ENCODE results near the gene TTC28.
"Not testable (repeated sequence)": the region's sequence is repeated elsewhere in the genome, so short reads cannot be mapped to it uniquely, and the experiment has no call there.

TTC28 gene

GRCh38 chr22:28604966-28605761 is 74.5 kb downstream of the TTC28 start:
- FAIRE-seq: no peak
- no peak for DNase-seq (ENCODE audit: low spot score)

GRCh38 chr22:28601915-28602314 is 77.7 kb downstream of the TTC28 start:
- peak; percentile 93 for FAIRE-seq

GRCh38 chr22:28600546-28601143 is 79.0 kb downstream of the TTC28 start:
- peak; percentile 57 for DNase-seq (ENCODE audit: low spot score)
- FAIRE-seq: no peak

More at GRCh38 chr22:28601915-28602314, 77.7 kb downstream of the TTC28 start:
- DNase-seq (ENCODE audit: low spot score): no peak

GRCh38 chr22:28599693-28600092 is 79.9 kb downstream of the TTC28 start:
- FAIRE-seq (peak; percentile 72), DNase-seq (ENCODE audit: low spot score) (no peak)

GRCh38 chr22:28597665-28598064 is 82.0 kb downstream of the TTC28 start:
- no peak for DNase-seq (ENCODE audit: low spot score)
- no peak for FAIRE-seq

- FAIRE-seq (peak; percentile 91), DNase-seq (ENCODE audit: low spot score) (peak; percentile 65)
Measured at GRCh38 chr22:28594797-28595462, 84.7 kb downstream of the TTC28 start.

GRCh38 chr22:28594076-28594796 is 85.4 kb downstream of the TTC28 start:
- FAIRE-seq: no peak
- DNase-seq (ENCODE audit: low spot score): no peak

- FAIRE-seq: peak; percentile 56
- no peak for DNase-seq (ENCODE audit: low spot score)
Measured at GRCh38 chr22:28593299-28593698, 86.3 kb downstream of the TTC28 start.

GRCh38 chr22:28589102-28589750 is 90.4 kb downstream of the TTC28 start:
- no peak for DNase-seq (ENCODE audit: low spot score)
- FAIRE-seq: peak; percentile 42

- DNase-seq (ENCODE audit: low spot score) (no peak), FAIRE-seq (no peak)
Measured at GRCh38 chr22:28585324-28585723, 94.3 kb downstream of the TTC28 start.

GRCh38 chr22:28582806-28583205 is 96.8 kb downstream of the TTC28 start:
- peak; percentile 92 for FAIRE-seq
- DNase-seq (ENCODE audit: low spot score): peak; percentile 33

GRCh38 chr22:28581016-28581415 is 98.6 kb downstream of the TTC28 start:
- FAIRE-seq (peak; percentile 59), DNase-seq (ENCODE audit: low spot score) (no peak)

- DNase-seq (ENCODE audit: low spot score) (no peak), FAIRE-seq (no peak)
Measured at GRCh38 chr22:28576162-28576561, 103.5 kb downstream of the TTC28 start.

- FAIRE-seq: peak; percentile 72
Measured at GRCh38 chr22:28574159-28574788, 105.4 kb downstream of the TTC28 start.

GRCh38 chr22:28570696-28571373 is 108.8 kb downstream of the TTC28 start:
- FAIRE-seq (peak; percentile 66), DNase-seq (ENCODE audit: low spot score) (no peak)

More at GRCh38 chr22:28574159-28574788, 105.4 kb downstream of the TTC28 start:
- no peak for DNase-seq (ENCODE audit: low spot score)

- not testable (repeated sequence) for DNase-seq (ENCODE audit: low spot score); FAIRE-seq
Measured at GRCh38 chr22:28568974-28569373, 110.7 kb downstream of the TTC28 start.

GRCh38 chr22:28568099-28568498 is 111.5 kb downstream of the TTC28 start:
- DNase-seq (ENCODE audit: low spot score): no peak
- FAIRE-seq: peak; percentile 84

- FAIRE-seq; DNase-seq (ENCODE audit: low spot score): not testable (repeated sequence)
Measured at GRCh38 chr22:28566920-28567499, 112.6 kb downstream of the TTC28 start.

- DNase-seq (ENCODE audit: low spot score) (no peak), FAIRE-seq (peak; percentile 20)
Measured at GRCh38 chr22:28563636-28564035, 116.0 kb downstream of the TTC28 start.

GRCh38 chr22:28562324-28562723 is 117.3 kb downstream of the TTC28 start:
- DNase-seq (ENCODE audit: low spot score) (no peak), FAIRE-seq (no peak)
